ENCODE measurements around the gene NR3C2.

DNA sequence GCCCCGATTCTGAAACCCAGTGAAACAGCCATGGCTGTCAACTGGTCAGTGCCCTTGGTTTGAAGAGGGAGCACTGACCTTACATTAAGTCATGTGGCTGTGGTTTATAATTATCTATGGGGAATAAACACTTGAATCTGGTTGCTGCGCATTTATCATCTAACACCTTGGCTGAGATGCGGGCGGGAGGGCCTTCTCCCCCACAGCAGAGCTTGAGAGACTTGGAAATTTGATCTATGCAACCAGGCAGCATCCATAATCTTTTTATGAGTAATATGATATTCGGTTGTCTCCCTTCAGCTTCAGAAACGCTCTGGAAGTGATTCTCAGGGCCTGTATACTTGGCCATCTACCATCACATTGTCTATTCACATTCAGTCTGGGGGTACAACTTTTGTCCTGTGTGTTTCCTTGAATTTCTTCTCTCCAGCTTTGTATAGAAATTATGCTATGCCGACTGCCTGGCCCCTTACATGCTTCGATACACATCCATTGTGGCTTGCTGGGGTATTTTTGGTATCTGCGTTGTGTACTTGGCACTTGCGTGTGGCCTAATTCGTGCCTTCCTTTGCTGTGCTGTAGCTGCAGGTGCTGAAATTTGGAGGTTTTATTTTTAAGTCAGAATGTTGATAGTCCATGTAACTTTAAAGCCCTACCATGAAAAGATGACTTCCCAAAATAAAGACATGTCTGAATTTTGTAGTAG is 388.8 kb downstream of the NR3C2 start:
- no peak for TF ChIP-seq POLR2AphosphoS5 (IDR thresholded peaks at IDR 0.05; ENCODE audit: low read length)
- TF ChIP-seq POLR2A (IDR thresholded peaks at IDR 0.05; ENCODE audit: low read depth, low read length): no peak
- no peak for TF ChIP-seq USF2 (IDR thresholded peaks at IDR 0.05; ENCODE audit: borderline replicate concordance, low read depth, low read length)
- TF ChIP-seq JUND (IDR thresholded peaks at IDR 0.05; ENCODE audit: low read depth, low read length): no peak
